Measurements from ENCODE around the gene PHF19.

DNA sequence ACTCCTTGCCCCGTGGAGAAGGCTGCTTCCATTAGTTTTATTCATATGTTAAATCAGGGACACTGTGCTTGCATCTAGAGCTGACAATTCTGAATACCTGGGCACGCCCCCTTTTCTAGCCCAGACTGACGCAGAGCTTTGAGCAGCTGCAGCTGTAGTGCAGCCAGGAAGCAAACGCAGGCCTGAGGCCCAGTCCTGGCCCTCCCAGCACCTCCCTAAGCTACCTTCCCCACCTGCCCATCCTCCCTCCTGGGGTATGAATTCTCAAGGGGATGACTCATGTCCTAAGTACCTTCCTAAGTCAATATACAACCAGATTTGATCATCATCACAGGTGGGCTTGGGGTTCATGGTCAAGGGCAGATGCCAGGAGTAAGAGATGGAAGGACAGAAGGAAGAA lies 3.5 kb downstream of the PHF19 start:
- TF ChIP-seq, protein P1, sequence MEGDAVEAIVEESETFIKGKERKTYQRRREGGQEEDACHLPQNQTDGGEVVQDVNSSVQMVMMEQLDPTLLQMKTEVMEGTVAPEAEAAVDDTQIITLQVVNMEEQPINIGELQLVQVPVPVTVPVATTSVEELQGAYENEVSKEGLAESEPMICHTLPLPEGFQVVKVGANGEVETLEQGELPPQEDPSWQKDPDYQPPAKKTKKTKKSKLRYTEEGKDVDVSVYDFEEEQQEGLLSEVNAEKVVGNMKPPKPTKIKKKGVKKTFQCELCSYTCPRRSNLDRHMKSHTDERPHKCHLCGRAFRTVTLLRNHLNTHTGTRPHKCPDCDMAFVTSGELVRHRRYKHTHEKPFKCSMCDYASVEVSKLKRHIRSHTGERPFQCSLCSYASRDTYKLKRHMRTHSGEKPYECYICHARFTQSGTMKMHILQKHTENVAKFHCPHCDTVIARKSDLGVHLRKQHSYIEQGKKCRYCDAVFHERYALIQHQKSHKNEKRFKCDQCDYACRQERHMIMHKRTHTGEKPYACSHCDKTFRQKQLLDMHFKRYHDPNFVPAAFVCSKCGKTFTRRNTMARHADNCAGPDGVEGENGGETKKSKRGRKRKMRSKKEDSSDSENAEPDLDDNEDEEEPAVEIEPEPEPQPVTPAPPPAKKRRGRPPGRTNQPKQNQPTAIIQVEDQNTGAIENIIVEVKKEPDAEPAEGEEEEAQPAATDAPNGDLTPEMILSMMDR (IDR thresholded peaks at IDR 0.05; ENCODE audit: extremely low read depth in 1 of 2, insufficient read depth in 1 of 2, low read depth in 1 of 2, low read length in 2 of 2), result no peak
- no peak for TF ChIP-seq POLR2AphosphoS5 (IDR thresholded peaks at IDR 0.05; ENCODE audit: insufficient read depth, low read depth, low read length)
